GM19463 (cell line): ENCODE data around the gene SP110.
"Not testable (repeated sequence)": the region's sequence is repeated elsewhere in the genome, so short reads cannot be mapped to it uniquely, and the experiment has no call there.

Source experiments
- ATAC-seq: cut with Tn5 transposase; IDR thresholded peaks from one replicate; pipeline ENCODE4 v1.9.1; 2021; ENCODE audit warnings: mild to moderate bottlenecking, moderate library complexity; ENCODE audit not compliant: unreplicated experiment

The SP110 gene

DNA sequence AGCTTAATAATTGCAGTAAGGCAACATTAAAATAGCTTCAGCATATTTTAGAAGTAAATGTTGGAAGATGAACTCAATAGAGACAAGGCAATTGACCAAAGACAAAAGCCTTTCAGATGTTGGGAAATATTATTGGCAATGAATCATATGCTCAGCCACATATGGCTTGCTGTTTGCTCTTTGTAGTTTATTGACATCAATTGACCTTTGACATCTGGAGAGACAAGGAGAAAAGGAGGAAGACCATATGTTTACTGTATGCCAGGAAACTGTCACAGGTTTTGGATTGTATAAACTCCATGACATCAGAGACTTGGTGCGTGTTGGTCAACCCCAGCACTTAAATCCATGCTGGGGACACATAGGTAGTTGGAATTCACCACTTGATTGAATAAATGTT, 90.4 kb downstream of the SP110 start:
- ATAC-seq, result no peak

- no peak for ATAC-seq
Observed at GRCh38 chr2:230128623-230129342, 91.0 kb downstream of the SP110 start.

DNA sequence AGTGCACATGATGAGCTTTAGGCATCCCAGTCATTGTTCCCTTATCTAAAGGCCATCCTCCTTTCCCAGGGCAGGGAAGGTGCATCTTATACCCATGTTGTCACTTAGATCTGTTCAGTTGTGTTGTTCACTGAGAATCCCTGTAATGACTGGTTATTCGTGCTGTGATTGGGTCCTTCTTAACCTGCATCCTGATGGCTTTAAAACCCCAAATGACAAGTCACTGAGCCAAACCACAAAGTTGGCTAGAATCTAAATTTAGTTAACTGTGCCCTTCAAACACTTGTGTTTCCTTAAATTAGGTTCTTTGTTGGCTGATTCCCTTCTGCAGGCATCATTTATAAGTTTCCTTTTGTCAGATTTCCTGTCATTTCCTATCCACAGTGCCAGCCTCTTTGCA, 92.6 kb downstream of the SP110 start:
- no peak for ATAC-seq

GRCh38 chr2:230124757-230125431, 94.9 kb downstream of the SP110 start:
- peak; percentile 66 for ATAC-seq

- no peak for ATAC-seq
Observed at GRCh38 chr2:230124235-230124634, 95.5 kb downstream of the SP110 start.

DNA sequence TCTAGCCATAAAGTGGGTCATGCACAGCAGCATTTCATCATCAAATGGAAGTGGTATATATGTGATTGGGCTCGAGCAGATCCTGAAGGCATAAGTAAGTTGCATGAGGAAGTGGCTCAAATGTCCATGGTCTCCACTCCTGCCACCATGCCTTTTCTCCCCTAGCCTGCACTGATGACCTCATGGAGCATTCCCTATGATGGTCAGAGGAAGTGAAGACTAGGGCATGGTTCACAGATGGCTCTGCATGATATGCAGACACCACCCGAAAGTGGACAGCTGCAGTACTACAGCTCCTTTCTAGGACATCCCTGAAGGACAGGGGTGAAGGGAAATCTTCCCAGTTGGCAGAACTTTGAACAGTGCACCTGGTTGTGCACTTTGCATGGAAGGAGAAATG, 99.4 kb downstream of the SP110 start:
- ATAC-seq, result not testable (repeated sequence)

DNA sequence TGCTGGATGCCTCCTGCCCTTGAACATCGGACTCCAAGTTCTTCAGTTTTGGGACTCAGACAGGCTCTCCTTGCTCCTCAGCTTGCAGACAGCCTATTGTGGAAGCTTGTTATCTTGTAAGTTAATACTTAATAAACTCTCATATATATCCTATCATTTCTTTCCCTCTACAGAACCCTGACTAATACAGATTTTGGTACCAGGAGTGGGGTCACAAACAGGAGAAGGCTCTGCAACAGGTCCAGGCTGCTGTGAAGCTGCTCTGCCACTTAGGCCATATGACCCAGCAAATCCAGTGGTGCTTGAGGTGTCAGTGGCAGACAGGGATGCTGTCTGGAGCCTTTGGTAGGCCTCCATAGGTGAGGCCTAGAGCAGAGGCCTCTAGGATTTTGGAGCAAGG, 100.0 kb downstream of the SP110 start:
- ATAC-seq, result not testable (repeated sequence)
